NCI-H2171 treated with DMSO at 0.1 percent for 48 hours (cell line): ENCODE results near the gene SEMA3G.

ENCODE experiments used
- DNase-seq: peaks from one replicate; lab custom pipeline; 2025; lab: John Stamatoyannopoulos, UW

SEMA3G gene

DNA sequence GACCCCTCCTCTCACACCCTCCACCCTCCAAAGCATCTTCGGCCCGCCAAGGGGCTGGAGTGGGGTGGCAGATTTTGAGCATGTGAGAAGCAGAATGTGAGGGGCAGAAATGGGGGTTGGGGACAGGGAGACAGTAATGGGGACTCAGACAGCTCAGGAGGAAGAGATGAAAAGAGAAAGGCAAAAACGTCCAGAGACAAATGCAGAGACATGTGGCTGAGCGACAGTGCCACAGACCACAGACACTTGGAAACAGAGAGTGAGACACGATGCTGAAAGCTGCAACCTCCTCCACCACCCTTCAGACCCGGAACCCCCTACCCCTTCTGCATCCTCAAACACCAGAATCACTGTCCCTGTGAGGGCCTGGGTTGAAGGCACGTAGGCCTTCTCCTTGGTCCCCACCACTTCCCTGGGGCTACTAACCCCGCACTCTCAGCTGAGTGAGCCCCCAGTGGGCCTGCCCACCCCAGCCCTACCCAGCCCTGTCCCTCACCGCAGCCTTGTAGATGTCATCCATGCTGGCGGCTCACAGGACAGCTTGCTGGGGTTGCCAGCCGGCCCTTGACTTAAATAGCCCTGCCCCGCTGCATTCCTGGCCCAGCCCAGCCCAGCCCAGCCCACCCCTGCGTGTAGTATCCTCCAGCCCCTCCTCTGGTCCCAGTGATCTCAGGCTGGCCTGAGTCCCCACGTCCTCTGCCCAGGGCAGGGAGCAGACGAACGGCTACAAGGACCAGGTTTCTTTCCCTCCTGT is 8.8 kb upstream of the SEMA3G start, which contains the start of gene TNNC1:
Gene TNNC1, minus strand, starts transcription at position 546 of the 754 bp plus-strand sequence. Its CDS starts 26 bp downstream, at position 520.
- no peak for DNase-seq

DNA sequence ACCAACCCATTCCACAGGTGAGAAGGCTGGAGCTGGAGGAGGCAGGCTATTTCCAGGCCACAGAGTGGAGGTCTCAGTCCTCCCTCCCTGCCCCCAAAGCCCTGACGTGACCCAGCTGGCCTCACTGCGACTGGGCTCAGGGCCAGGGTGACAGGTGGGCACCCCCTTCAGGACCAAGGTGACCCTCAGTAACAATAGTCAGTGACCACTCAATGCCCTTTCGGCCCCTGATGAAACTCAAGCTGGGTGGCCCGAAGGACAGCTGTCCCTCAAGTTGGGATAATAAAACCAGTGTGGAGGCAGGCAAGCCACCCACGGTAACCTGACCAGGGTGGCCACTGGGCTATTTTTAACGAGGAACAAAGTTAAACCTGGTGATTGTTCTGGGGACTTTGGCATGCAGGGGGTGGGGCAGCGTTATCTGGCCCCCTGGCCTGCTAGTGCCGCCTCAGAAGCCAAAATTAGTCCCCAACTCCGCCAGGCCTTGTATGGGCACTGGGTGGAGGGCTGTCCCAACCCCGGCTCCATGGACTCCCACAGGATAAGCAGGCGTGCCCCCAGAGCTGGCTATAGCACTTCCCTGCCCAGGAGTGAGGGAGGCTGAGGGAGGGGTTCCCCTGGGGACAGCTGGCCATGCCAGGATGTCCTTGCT is 7.8 kb upstream of the SEMA3G start:
- DNase-seq = no peak

DNA sequence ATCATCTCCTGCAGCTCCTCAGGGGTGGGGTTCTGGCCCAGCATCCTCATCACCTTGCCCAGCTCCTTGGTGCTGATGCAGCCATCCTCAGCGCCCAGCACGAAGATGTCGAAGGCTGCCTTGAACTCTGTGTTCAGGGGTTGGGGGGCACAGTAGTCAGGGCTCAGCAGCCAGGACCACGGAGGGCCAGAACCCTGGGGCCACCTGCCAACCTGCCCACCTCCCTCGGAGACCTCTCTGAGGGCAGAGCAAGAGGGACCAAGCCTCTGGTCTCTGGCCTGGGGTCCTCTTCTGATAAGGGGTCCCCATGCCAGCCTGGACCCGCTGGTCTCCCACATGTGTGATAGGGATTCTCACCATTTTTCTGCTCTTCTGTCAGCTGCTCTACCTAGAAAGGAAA is 7.2 kb upstream of the SEMA3G start:
- no peak for DNase-seq

DNA sequence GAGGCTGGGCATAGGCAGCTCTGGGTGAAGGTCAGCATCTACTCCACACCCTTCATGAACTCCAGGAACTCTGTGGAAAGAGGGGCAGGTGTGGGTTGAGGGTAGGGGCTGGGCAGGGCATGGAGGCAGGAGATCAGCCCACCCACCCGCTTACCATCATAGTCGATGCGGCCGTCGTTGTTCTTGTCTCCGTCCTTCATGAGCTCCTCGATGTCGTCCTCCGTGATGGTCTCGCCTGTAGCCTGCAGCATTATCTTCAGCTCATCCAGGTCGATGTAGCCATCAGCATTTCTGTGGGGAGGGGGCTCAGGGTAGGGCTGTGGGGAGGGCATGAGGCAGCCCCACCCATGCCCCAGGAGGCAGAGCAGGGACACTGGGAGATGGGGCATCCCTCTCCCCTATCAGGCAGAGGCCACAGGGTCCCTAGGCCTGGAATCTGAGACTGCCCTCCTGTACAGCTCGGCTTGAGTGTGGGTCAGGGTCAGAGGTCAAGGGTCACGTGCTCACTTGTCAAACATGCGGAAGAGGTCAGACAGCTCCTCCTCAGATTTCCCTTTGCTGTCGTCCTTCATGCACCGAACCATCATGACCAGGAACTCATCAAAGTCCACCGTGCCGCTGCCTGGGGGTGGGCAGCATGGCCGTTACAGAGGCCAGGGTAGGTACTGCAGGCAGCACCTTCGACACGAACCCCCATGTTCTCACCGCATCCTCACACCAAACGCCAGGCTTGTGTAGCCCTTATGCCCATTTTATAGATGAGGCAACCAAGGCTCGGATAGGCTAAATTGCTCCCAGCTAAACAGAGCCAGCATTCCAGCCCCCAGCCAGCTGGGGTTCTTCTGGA is 6.6 kb upstream of the SEMA3G start:
- DNase-seq = no peak

DNA sequence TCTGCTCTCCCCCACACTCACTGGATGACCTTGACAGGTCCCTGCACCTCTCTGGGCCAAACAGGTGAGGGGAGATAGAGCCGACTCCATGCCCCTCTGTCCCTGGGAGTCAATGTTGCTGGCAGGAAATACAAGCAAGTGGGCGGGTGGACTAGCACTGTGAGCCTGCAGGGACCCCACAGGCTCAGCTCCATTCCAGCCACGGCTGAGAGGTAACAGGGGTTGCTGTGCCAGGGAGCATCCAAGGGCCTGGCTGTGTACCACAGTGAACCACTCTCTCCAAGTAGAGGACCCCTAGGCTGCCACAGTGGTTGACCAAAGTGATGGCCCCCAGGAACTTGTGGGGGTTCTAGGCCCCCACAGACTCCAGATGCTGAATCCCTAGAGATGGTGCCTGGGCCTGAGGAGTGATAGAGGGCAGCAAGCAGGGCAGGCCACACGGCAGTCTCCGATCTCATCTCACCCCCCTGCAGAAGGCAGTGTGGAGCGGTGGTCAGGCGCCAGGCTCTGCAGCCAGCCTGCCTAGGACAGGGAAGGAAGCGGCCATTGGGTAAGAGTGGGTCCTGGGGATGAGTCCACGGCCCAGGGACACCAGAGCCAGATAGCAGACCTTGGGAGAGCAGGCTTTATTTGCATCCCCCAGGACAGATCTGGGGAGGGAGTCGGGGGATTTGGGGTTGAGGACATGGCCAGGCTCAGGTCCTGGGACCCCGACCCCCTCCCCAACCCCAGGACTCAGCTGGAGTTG is 5.8 kb upstream of the SEMA3G start:
- DNase-seq = no peak

DNA sequence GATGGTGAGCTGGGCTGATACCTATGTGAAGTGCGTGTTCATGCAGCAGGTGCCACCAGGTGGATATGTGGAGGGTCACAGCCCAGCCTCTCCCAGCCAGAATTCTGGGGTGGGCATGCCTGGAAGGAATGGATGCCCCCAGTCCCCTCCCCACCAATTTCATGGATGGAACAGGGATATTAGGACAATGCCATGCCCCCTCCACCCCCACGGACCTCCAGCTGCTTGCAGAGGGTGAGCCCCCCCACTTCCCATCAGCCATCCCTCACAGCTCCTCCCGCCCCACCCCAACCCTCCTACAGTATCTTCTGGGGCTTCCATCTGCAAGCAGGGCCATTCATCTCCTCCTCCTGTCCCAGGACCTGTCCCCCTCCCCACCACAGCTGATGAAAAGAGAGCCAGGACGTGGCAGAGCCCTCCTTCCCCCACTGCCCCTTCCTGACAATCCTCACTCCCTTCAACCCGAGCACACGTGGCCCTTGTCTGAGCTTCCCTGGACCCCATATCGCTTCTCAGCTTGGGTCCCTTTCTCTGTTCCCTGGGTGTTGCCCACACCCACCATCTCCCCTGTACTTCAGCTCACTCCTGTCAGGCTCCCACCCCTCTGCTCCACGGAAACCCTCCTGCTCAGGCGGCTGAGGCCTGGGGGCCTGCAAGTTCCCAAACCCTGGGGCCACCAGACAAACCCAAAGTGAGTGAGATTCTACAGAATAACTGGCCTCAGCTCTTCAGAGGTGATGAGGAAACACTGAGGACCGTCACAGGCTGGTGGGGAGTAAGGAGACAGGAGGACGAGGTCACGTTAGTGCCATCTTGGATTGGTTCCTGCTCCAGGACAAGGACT is 2.8 kb upstream of the SEMA3G start:
- DNase-seq = no peak

DNA sequence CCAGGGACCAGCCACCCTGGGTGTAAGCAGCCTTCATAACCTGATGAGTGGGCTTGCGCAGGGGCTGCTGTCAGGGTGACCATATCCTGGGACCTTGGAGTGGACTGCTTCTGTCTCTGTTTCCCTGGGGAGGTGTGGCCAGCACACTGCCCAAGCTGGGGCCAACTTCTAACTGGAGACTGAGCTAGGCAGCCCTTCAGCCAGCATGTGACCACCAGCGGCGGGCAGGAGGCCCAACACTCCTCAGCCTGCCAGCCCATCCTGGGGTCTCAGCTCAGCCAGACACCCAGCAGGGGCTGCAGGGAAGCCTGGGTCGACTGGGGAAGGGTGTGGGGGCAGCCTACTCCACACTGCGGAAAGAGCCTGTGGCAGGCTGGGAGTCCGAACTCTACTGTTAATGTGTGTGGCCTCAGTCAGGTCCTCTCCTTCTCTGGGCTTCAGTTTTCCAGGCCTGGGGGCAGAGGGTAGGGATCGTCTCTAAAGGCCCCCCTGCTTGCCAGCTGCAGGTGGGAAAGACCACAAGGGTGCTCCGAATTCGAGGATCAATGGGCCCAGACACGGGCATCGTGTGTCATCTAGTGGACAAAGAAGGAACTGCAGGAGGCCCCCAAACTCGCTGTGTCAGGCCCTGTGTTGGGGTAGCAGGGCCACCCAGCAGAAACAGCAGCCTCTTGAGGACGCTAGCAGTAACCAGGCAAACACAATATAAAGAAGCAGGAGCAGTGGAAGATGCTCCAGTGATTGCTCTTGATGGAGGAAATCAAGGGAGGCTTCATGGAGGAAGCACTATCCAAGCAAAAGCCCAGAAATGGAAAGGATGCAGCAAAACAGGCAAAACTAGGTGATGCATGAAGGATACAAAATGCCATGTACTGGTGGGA is 2.0 kb upstream of the SEMA3G start:
- peak; percentile 19 for DNase-seq

DNA sequence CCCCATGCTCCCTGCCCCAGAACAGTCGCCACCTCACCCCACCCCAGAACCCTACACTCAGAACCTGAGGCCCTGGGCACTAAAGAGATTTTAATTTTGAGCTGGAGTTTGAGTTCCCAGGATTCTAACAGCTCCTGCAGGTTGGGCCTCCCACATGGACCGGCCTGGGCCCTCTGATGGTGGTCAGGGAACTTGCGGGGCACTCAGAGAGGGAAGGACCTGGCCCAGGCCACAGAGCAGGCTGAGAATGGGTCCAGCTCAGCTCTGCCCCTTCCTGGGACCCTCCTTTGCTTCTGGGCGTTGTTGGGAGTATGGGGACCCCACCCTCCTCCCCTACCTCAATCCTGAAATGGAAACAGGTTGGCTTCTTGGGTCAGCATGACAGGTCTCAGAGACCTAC is 1.1 kb upstream of the SEMA3G start:
- no peak for DNase-seq

DNA sequence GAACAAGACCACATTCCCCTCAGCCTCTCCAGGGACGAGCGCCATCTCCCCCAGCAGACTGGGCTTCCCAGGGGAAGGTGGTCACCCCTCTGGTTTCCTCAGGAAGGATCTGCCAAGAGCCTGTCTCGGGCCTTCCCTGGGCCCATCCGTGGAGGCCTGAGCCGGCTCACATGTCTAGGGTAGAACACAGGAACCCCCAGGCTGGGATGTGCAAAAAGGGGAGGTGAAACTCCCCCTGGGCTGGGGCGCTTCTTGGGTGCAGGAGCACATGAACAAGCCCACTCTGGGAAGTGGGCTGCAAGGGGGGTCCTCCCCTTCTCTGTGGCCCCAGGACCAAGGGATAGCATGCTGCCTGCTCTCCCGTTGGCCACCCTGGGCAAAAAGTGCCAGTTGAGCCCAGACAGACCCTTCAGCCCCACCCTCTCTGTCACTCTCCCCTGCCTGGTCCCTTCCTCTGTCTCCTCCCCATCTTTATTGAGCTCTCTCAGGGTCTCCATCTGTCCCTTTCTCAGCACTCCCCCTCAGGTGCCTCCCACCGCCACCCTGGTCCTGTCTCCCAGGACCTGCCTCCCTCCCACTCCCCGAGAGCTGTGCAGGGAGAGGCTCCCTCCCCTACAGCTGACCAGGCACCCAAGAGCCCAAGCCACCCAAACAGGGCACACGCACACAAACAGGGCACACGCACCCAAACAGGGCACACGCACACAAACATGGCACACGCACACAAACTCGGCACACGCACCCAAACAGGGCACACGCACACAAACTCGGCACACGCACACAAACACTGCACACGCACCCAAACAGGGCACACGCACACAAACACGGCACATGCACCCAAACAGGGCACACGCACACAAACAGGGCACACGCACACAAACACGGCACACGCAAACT is 864 bp downstream of the SEMA3G start:
- DNase-seq = no peak

DNA sequence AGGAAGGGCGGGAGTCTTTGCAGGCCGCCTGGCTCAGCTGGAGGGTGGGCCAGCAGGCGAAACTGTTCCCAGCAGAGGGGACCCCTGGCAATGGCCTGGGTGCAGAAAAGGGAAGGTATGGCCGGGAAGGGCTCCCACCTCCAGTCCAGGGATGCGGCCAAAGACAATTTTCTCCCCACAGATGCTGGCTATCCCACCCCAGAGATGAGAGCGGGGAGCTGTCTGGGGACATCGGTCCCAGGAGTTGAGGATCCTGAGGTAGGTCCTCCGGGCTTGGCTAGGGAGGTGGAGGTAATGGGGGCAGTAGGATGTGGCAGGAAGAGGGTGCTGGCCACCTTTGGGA is 1.7 kb downstream of the SEMA3G start:
- no peak for DNase-seq

DNA sequence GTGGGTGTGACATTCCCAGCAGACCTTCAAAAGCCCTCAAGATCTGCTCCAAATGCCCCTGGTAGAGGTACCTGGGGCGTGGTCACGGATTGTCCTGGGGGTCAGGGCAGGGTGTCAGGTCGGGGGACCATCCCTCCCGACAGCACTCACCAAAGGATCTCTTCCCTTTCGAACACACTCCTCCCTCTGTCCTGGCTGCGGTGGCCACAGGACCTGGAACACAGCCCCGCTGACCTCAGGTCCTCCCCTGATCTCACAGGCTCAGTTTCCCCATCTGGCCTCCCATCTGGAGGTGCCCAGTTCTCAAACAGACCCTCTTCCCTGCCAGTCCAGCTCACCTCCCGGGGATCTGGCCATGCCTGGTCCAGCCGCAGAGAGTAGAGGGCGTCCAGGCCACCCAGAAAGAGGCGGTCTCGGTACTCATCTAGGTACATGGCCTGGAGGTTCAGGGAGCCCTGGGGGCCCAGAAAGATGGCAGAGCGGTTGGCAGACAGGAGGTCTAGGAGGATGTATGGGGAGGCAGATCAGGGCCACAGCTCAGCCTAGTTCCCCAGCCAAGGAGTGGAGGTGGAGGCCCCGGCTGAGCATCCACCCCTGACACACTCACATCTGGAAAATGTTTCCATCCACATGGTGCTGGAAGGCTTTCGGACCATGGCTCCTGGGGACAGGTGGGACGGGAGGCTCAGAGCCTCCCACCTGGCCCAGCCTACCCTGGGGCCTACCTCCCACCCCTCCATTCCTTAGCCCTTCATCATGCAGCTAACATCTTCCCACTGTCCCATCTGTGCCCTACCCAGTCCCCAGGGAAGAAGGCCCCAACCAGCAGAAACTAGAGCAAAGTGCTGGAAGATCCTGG is 2.3 kb downstream of the SEMA3G start:
- no peak for DNase-seq

DNA sequence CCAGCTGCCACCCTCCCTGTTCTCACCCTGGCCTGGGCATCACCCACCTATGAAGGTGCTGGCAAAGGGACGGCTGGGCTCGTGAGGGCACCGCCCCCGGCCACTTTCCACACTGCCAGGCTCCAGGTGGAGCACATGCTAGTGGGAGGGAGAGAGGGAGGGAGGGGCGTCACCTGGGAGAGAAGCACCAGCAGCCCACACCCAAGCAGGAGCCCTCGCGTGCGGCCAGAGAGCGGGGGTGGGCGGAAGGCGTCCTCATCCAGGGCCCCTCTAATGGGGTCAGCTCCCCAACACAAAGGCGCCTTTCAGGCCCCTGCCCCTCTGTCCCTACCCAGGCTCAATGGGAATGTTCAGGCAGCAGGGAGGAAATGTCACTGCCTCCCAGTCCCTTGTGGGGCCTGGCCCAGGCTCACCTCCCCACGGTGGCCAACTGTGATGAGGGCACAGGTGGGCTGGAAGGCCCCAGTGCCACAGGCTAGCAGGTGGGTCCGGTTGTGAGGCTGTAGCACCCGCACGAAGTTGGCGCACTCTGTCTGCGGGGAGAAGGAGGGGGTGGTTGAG is 3.1 kb downstream of the SEMA3G start:
- DNase-seq = no peak

DNA sequence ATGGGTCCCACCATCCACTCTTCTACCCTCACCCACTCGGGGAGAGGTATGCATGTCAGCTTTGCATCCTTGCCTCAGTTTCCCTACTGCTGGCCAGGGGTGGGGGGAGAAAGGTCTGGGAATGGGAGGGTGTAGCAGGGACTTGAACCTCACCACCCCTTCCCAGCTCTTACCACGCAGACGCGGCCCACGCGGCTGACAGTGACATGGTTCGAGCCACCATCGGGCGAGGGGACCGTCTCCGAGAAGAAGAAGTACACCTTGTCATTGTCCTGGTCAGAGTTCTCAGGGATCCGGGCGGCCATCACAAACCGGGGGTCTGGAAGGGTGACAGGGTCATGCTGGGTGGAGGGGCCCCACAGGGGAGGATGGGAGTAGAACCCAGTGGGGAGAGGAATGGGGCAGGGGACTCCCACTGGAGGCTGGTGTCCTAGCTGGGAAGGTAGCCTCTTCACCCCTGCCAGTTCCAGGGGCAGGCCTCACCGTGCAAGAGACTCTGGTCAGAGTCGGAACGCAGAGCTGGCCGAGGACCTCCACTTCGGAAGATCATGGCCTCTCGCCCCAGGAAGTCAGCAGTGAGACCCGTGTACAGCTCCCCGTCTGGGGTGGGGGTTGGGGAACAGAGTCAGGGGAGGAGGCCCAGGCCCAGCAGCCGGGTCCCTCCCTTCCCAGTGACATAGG is 3.7 kb downstream of the SEMA3G start:
- DNase-seq = no peak

DNA sequence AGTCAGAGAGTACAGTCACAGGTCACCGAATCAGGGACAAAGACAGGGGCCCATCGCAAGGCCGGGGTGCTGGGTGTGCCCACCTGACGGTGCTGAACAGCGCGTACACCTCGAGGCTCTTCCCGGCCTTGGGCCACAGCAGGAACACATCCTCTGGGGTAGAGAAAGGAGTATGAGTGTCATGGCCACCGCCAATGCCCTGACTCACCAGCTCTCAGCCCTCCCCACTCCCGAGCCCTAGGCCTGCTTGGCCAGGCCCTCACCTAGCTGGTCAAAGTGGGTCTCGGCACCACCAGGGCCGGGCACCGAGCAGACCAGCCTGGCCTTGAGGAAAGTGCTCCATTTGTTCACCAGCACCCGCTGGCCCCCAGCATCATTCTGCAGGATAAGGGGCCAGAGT is 4.2 kb downstream of the SEMA3G start:
- no peak for DNase-seq

DNA sequence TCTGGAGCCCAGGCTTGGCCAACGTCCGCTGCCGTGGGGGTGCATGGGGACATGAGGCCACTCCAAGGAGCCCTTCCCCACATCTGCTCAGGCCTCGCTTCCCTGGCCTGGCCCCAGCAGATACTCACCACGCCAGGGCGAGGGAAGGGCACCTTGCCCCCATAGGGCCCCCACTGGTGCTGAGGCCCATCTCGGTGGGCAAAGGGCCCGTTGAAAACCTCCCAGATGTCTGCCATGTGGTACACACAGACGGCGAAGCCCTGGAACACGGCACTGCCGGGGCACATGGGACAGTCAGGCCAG is 4.7 kb downstream of the SEMA3G start:
- DNase-seq = no peak

DNA sequence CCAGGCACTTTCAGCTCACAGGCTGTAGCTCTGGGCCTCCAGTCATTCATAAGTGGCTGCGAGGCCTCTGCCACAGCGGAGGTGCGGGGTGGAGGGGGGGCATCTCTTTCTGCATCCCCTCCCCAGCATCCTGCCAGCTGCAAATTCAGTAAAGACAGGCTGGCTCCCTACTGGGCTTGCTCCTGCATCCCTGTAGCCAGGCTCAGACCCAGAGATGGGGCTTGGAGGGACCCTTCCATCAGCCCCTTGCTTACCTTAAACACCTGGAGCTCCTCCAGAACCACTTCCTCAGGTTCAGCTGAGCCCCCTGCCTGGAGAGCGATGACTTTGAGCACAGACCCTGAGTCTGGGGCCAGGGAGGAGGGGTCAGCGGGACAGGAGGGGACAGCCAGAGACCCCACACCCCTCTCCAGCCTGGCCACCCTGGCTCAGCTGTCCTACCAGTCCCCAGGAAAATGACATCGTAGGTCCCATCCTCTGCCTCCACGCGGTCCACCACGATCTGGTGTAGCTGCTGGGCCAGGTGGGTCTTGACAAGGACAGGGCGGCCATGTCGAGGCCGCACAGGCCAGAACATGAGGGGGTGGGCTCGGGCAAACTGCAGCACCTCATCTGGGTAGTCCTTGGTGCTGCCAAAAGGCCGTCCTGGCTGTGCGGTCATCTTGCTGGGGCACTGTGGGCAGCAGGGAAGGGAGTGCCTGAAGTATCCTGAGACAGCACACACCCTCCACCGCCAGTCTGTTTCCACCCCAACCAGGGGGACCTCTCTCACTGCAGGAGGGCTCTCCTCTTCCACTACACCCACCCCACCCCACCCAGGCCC is 5.3 kb downstream of the SEMA3G start:
- no peak for DNase-seq
